CD1c-positive myeloid dendritic cell (primary cell): ENCODE data around the gene PXDN.
"Not testable (repeated sequence)": the region's sequence is repeated elsewhere in the genome, so short reads cannot be mapped to it uniquely, and the experiment has no call there.

Source experiments
- DNase-seq: peaks from one replicate; pipeline ENCODE4 v3.0.0-alpha.2; 2016; ENCODE audit errors: extremely low spot score

PXDN gene

GRCh38 chr2:1702186-1702565, 42.1 kb downstream of the PXDN start:
- DNase-seq, result no peak

GRCh38 chr2:1701556-1702185, 42.6 kb downstream of the PXDN start:
- no peak for DNase-seq

DNA sequence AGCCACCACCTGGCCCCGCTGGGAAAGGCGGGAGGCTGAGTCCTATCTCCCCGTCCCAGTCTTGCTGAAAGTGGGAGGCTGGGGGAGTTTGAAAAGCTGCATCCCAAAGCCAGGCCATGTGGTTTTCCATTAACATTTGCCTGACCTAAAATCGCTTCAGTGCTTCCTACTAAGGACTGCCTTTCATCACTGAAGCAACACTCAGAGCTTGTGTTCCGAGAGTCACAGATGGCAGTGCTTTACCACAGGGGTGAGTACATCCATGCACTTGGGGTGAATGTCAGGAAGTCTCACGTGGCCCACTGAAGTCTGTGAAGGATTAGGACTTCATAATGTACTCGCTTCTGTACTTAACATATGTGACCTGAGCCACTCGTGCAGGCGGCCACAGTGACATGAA, 43.3 kb downstream of the PXDN start:
- DNase-seq, result no peak

DNA sequence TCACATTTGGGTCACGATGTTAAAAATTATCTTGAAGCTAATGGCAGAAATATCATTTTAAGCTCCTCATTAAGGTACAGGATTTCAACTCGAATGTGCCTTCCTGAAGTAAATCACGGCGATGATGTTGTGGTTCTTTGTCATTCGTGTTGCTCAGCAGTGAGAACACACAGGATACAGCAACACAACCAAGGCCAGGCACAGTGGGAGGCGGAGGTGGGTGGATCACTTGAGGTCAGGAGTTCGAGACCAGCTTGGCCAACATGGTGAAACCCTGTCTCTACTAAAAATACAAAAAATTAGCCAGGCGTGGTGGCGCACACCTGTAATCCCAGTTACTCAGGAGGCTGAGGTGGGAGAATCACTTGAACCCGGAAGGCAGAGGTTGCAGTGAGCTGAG, 43.9 kb downstream of the PXDN start:
- DNase-seq, result not testable (repeated sequence)

DNA sequence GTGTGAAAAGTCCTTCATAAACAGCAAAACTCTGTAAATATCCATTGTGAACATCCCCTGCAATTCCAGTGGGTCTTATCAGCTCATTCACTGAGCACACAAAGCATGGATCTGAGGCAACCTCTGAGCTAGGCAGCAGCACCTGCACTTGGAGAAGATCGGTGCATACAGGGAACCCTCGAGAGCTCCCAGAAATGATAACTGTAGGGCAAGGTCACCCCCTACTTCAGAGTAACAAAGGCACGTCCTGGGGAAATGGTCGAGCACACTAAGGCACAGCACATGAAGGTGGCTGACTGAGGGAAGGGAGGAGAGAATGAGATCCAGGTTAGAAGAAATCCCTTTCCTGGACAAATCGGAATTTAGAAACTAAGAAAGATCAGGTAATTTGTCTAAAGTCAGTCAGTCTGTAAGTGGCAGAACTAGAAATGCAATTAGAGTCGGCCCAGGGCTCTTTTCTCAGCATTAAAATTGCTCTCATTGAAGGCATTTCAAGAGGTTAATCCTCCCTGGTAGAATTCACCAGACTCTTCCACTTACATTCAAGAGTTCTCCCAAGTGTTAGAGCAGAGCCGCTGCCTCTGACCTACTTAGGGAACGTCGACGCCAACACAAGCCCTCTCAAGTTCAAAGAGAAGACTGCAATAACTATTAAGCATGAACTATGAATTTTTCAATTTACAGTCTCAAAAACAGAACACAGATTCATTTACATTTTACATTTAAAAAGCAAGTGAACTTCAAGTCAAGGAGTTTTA, 45.9 kb downstream of the PXDN start:
- no peak for DNase-seq

DNA sequence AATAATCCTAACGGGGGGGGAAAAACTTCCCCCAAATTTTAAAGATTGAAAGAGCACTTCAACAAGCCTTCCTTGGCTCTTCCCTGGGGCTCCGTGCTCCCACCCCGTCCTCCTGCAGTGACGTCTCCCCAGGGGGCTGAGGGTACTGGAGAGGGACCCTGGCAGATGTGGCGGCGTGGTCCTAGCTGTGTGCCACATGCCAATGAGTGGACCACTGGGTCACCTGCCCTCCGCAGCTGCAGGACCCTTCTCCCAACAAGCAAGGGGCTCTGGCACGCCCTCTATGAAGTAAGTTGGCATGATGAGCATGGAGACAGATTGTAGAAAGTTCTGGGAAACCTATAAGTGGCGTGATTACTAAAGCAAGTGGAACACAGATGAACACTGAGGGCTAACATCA, 46.7 kb downstream of the PXDN start:
- no peak for DNase-seq

DNA sequence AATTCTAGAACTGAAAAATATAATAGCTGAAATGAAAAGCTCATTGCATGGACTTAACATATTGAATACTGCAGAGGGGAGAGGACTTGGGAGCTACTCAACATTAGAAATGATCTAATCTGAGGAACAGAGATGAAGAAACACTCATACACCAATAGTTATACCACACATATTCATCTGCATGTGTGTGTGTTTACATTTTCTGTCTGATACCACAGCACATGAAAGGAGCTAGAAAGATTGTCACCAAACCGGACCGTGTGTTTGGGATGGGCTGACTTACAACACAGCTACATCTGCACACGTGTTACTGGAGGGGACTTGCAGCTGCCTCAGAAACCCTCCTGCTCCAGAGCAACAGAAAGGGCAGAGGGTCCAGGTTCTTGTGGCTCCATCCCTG, 47.8 kb downstream of the PXDN start:
- DNase-seq, result no peak

GRCh38 chr2:1694371-1695271, 49.7 kb downstream of the PXDN start:
- no peak for DNase-seq

GRCh38 chr2:1693723-1694122, 50.6 kb downstream of the PXDN start:
- no peak for DNase-seq

GRCh38 chr2:1692342-1692741, 52.0 kb downstream of the PXDN start:
- no peak for DNase-seq

DNA sequence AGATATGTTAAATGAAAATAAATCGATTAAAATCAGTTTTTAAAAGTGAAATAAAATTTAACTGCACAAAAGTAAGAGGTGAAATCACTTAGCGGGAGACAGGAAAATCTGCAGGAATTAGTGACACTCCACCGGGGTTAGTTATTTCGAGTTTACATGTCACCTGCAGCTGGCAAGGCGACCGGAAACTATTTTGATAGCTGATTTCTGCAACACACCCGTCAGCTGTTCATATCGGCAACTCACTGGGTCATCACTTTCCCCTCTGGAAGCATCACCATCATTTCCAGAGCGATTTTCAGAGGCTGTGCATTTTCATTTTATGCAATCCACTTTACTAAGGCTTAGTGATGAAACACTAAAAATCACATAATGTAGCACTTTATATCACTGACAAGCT, 52.9 kb downstream of the PXDN start:
- DNase-seq, result no peak

DNA sequence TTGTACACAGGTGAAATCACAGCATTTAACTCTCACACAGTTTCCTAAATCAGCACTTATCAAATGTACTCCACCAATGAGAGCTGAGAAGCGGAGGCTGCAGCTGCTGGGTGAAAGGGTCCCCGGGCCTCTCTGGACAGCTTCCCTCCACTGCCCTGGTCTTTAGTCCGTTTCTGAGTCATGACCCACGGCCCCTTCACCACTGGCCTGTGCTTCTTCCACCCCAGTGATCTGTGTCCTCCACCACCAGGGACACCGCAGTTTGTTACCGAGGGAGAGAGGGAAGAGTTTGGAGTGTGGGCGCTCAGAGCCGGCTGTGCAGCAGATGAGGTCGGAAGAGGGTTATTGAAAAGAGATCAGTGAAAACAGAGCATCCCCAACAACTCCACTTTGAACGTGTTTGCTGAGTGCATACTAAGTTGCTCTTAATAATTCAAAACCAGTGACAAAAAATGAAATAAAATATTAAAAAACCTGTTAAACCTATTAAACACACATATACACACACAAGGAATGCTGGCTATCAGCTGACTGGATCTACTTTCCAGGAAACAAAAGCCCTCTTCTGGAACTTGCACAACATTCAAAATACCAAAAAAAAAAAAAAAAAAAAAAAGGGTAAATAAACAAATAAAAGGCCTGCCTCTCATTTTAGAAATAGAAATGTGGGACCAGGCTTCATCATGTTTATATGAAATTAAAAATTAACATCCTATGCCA, 54.1 kb downstream of the PXDN start:
- no peak for DNase-seq

DNA sequence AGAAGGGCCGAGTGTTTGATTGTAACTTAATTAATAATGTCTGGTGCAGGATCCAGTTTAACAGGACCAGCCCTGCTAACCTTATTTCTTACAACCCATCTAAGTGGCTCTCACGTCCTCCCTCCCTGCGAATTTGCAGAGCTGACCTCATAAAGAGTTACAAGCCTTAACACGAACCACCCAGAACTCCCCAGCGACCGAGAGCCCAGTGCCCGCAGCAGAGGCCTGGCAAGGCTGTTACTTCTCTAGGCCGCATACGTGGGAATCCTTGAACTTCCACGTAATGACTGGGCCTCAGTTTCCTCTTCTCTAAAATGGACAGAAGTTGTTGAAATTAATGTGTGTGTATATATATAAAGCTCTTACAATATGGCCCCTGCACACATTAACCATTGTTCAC, 55.5 kb downstream of the PXDN start:
- no peak for DNase-seq

- DNase-seq, result no peak
Observed at GRCh38 chr2:1688161-1688560, 56.2 kb downstream of the PXDN start.

- DNase-seq, result no peak
Observed at GRCh38 chr2:1687254-1687653, 57.1 kb downstream of the PXDN start.

- no peak for DNase-seq
Observed at GRCh38 chr2:1686784-1687105, 57.6 kb downstream of the PXDN start.

DNA sequence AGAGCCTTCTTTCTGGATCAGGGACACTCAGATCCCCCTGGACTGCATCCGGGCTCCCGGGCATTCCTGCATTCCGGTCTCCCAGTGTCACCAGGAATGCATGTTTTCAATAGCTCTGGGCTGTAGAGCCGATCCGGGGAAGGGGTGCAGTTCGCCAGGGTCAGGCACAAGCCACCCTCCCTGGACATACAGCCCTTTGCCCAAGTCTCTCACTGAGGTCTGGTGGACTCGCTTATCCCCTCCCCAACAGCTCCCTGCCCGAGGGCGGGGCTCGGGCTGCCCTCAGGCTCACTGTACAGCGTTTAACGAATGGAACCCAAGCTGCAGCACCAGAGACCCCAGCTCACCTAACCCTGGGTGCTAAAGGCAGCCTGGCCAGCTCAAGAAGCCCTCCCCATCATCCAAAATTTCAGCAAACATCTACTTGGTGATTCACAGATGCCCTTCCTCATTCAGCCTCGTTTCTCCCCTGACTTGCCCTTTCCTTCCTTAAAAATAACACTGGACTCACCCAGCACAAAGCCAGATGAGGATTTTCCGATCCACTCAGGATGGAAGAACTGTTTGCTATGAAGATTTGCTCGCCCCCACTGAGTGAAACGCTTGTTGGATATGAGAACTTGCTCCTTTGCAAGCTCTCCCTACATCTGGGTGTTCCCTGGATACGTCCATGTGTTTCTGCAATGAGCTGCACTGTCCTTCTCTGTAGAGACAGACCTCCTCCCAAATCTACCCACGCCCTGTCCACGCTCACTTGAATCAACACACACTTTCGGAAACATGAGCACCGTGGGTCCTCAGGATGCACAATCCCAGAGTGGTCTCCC, 58.1 kb downstream of the PXDN start:
- no peak for DNase-seq

GRCh38 chr2:1685078-1685956, 59.0 kb downstream of the PXDN start:
- DNase-seq, result no peak

- no peak for DNase-seq
Observed at GRCh38 chr2:1683297-1683696, 61.0 kb downstream of the PXDN start.

GRCh38 chr2:1682181-1682440, 62.2 kb downstream of the PXDN start:
- DNase-seq, result no peak
